Ascending aorta (tissue), 2 donors: Measurements from ENCODE around the gene LAGE3. TPM values are rescaled to one million over a fixed set of nuclear protein-coding genes. Genes with fewer than 3 reads are reported as not detected.

Experiments used
- DNase-seq, 2 donors: peaks; one replicate each; pipeline ENCODE4 v3.0.0-alpha.2; 2019; ENCODE audit warnings: low spot score in 2 of 2
- H3K27ac ChIP-seq, 2 donors: fragments of 200-600 bp; sonication (generic); one replicate each; pipeline ENCODE4 v1.5.1; 2016 to 2017; ENCODE audit warnings: mild to moderate bottlenecking in 1 of 2
- H3K27me3 ChIP-seq: fragments of 200-600 bp; sonication (generic); one replicate; pipeline ENCODE4 v1.5.1; 2017
- H3K36me3 ChIP-seq, 2 donors: fragments of 200-600 bp; sonication (generic); one replicate each; pipeline ENCODE4 v1.5.1; 2016
- H3K4me1 ChIP-seq, 2 donors: fragments of 200-600 bp; sonication (generic); one replicate each; pipeline ENCODE4 v1.5.1; 2016 to 2017; ENCODE audit warnings: mild to moderate bottlenecking in 1 of 2
- H3K4me3 ChIP-seq, 2 donors: fragments of 200-600 bp; sonication (generic); one replicate each; pipeline ENCODE4 v1.5.1; 2016 to 2017; ENCODE audit warnings: mild to moderate bottlenecking in 1 of 2
- H3K9me3 ChIP-seq, 2 donors: fragments of 200-600 bp; sonication (generic); one replicate each; pipeline ENCODE4 v1.5.1; 2016
- CTCF ChIP-seq, 3 experiments: fragments of 200-600 bp in 2 of 3; fragments of 450-650 bp in 1 of 3; sonication (generic) in 2 of 3; IDR thresholded peaks; one replicate each; pipeline ENCODE4 v1.5.1; 2016 to 2019; ENCODE audit warnings: antibody characterized with exemption in 3 of 3, mild to moderate bottlenecking in 1 of 3, moderate library complexity in 1 of 3
- intact Hi-C: fragments of 100-400 bp; cut with DNase I; formaldehyde crosslinking; loops from one replicate; pipeline ENCODE4 v1.15.1; 2023
- total RNA-seq: library from RNA; depleted of rRNA; stranded (reverse); fragments of >200 nt; gene quantifications from one replicate; pipeline ENCODE4 v1.1.0, GENCODE V29; 2016

The LAGE3 gene
- total RNA-seq, 1 donor from 2014 or later, result 52.0 TPM

- Histone ChIP-seq H3K36me3 (peaks cover 0 to 9% of the 10 kb centered on the region in 2 donors), H3K4me3 (no peak overlapping the region), H3K27me3 (no peaks in the 10 kb centered on the region), H3K27ac (no peak overlapping the region), H3K4me1 (peaks cover 2 to 5% of the 10 kb centered on the region in 2 donors), H3K9me3 (no peaks in the 10 kb centered on the region)
- no peak for TF ChIP-seq CTCF (IDR thresholded peaks at IDR 0.05)
- DNase-seq, result no peak
- intact Hi-C loops, result no loop called here
These were observed 33.9 kb upstream of the LAGE3 start for GRCh38 chrX:154512879-154513553.

GRCh38 chrX:154511761-154512160 is 32.7 kb upstream of the LAGE3 start:
- peaks cover 0 to 3% of the 10 kb centered on the region in 2 donors for H3K4me1 ChIP-seq
- no peaks in the 10 kb centered on the region for H3K27me3 ChIP-seq
- no peak overlapping the region for H3K4me3 ChIP-seq
- H3K27ac ChIP-seq, result no peak overlapping the region
- H3K36me3 ChIP-seq, result peaks cover 0 to 21% of the 10 kb centered on the region in 2 donors
- TF ChIP-seq CTCF (IDR thresholded peaks at IDR 0.05), result no peak
- DNase-seq, result no peak
- intact Hi-C loops, result no loop called here
- no peaks in the 10 kb centered on the region for H3K9me3 ChIP-seq

- no peak overlapping the region for H3K4me3 ChIP-seq
- DNase-seq, result no peak
- no peaks in the 10 kb centered on the region for H3K27me3 ChIP-seq
- peaks cover 0 to 34% of the 10 kb centered on the region in 2 donors for H3K36me3 ChIP-seq
- no peaks in the 10 kb centered on the region for H3K4me1 ChIP-seq
- no peak for TF ChIP-seq CTCF (IDR thresholded peaks at IDR 0.05)
- no peak overlapping the region for H3K27ac ChIP-seq
- no peaks in the 10 kb centered on the region for H3K9me3 ChIP-seq
- intact Hi-C loops, result no loop called here
These were observed 30.4 kb upstream of the LAGE3 start for GRCh38 chrX:154509455-154509854.

GRCh38 chrX:154508384-154508745 is 29.3 kb upstream of the LAGE3 start:
- TF ChIP-seq CTCF (IDR thresholded peaks at IDR 0.05), result no peak
- H3K4me3 ChIP-seq, result no peak overlapping the region
- DNase-seq, result no peak
- no peak overlapping the region for H3K27ac ChIP-seq
- no peaks in the 10 kb centered on the region for H3K4me1 ChIP-seq
- intact Hi-C loops, result no loop called here
- H3K9me3 ChIP-seq, result no peaks in the 10 kb centered on the region
- H3K36me3 ChIP-seq, result peaks cover 0 to 34% of the 10 kb centered on the region in 2 donors
- H3K27me3 ChIP-seq, result no peaks in the 10 kb centered on the region

- TF ChIP-seq CTCF (IDR thresholded peaks at IDR 0.05), result no peak
- Histone ChIP-seq H3K4me3 (no peak overlapping the region), H3K4me1 (no peaks in the 10 kb centered on the region), H3K27me3 (no peaks in the 10 kb centered on the region), H3K27ac (no peak overlapping the region), H3K36me3 (peaks cover 0 to 34% of the 10 kb centered on the region in 2 donors), H3K9me3 (no peaks in the 10 kb centered on the region)
- intact Hi-C loops, result no loop called here
- DNase-seq, result no peak
These were observed 28.7 kb upstream of the LAGE3 start for GRCh38 chrX:154507673-154508383.
